MM.1S (cell line): ENCODE results near the gene INPP5D.
A peak's percentile ranks its signal among the peaks of the same experiment; 100 is the strongest.

Experiments
- DNase-seq: peaks from one replicate; pipeline ENCODE4 v3.0.0-alpha.2; 2015
- H2AFZ ChIP-seq: fragments of 300-600 bp; sonication (generic); 2 replicates; pipeline ENCODE4 v1.6.0; 2016; ENCODE audit warnings: antibody characterized with exemption, low read length
- H3F3A ChIP-seq: fragments of 300-600 bp; sonication (generic); 2 replicates; pipeline ENCODE4 v1.6.1; 2016; ENCODE audit warnings: mild to moderate bottlenecking, antibody characterized with exemption, low read length, moderate library complexity, mixed read lengths; ENCODE audit not compliant: insufficient read depth
- H3K27ac ChIP-seq: fragments of 300-600 bp; sonication (generic); 2 replicates; pipeline ENCODE4 v1.5.1; 2016; ENCODE audit warnings: mild to moderate bottlenecking, low read length
- H3K27me3 ChIP-seq: fragments of 300-600 bp; sonication (generic); replicated peaks from 2 replicates; pipeline ENCODE4 v1.6.0; 2016; ENCODE audit warnings: low read length; ENCODE audit not compliant: insufficient read depth
- H3K36me3 ChIP-seq: fragments of 300-600 bp; sonication (generic); replicated peaks from 2 replicates; pipeline ENCODE4 v1.6.1; 2016; ENCODE audit warnings: mild to moderate bottlenecking, low read length, mixed read lengths; ENCODE audit not compliant: insufficient read depth
- H3K4me1 ChIP-seq: fragments of 300-600 bp; sonication (generic); 2 replicates; pipeline ENCODE4 v1.6.1; 2016; ENCODE audit warnings: low read length, mixed read lengths
- H3K4me2 ChIP-seq: fragments of 300-600 bp; sonication (generic); 2 replicates; pipeline ENCODE4 v1.6.0; 2016; ENCODE audit warnings: low read depth, low read length
- H3K4me3 ChIP-seq: fragments of 300-600 bp; sonication (generic); 2 replicates; pipeline ENCODE4 v1.5.1; 2016; ENCODE audit warnings: low read length, mixed read lengths
- H3K79me2 ChIP-seq: fragments of 300-600 bp; sonication (generic); 2 replicates; pipeline ENCODE4 v1.6.1; 2016; ENCODE audit warnings: mixed run types, low read length, mixed read lengths
- H3K9ac ChIP-seq: fragments of 300-600 bp; sonication (generic); 2 replicates; pipeline ENCODE4 v1.6.1; 2016; ENCODE audit warnings: low read length, mixed read lengths
- H3K9me2 ChIP-seq: fragments of 300-600 bp; sonication (generic); replicated peaks from 2 replicates; pipeline ENCODE4 v1.6.1; 2016; ENCODE audit warnings: mild to moderate bottlenecking, low read length, mixed read lengths; ENCODE audit not compliant: insufficient read depth
- H3K9me3 ChIP-seq: fragments of 300-600 bp; sonication (generic); replicated peaks from 2 replicates; pipeline ENCODE4 v1.6.1; 2016; ENCODE audit warnings: mild to moderate bottlenecking, low read length, mixed read lengths; ENCODE audit not compliant: insufficient read depth
- H4K20me1 ChIP-seq: fragments of 300-600 bp; sonication (generic); 2 replicates; pipeline ENCODE4 v1.6.1; 2016; ENCODE audit warnings: mild to moderate bottlenecking, low read length, moderate library complexity, mixed read lengths; ENCODE audit not compliant: insufficient read depth
- EZH2 ChIP-seq: fragments of 300-600 bp; sonication (generic); optimal IDR thresholded peaks from 2 replicates; pipeline ENCODE3; 2017; ENCODE audit warnings: low read depth, mild to moderate bottlenecking, antibody characterized with exemption, low read length, mixed read lengths
- EZH2phosphoT487 ChIP-seq: fragments of 300-600 bp; sonication (generic); IDR thresholded peaks from 2 replicates; pipeline ENCODE4 v1.6.1; 2018; ENCODE audit warnings: antibody characterized with exemption, low read length
- TF ChIP-seq, protein P1 (sequence below): fragments of 300-600 bp; sonication (generic); IDR thresholded peaks from 2 replicates; pipeline ENCODE4 v1.5.1; 2016; ENCODE audit warnings: antibody characterized with exemption, low read length, mixed read lengths

INPP5D gene

DNA sequence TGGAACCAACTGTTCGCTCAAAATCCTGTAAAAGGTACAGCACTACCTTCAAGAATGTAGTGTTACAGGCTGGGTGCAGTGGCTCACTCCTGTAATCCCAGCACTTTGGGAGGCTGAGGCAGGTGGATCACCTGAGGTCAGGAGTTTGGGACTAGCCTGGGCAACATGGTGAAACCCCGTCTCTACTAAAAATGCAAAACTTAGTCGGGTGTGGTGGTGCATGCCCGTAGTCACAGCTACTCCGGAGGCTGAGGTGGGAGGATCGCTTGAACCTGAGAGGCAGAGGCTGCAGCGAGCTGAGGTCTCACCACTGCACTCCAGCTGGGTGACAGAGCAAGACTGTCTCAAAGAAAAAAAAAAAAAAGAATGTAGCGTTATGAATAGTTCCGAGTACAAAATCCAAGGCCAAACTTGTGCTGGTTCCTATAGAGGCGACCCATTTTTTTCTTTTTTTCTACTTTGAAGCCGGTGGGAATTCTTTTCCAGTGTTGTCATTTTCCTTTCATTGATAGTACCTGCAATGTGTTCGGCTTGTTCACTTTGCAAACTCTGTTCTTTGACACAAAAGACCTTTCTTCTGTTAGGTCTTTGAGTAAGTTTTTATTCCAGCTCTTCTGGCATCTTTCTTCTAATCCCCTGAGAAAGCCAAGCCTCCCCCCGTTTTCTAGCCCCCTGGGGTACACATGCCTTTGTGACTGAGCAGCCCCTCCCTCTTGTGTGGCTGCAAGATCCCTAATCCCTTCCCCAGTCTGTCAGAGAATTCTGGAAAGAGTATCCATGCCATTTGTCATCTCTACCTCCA is 25.1 kb downstream of the INPP5D start:
- H3K9ac ChIP-seq: no peak overlapping the region
- H3F3A ChIP-seq: peaks cover 20% of the 10 kb centered on the region
- H3K27me3 ChIP-seq: no peaks in the 10 kb centered on the region
- H3K9me2 ChIP-seq: no peaks in the 10 kb centered on the region
- no peaks in the 10 kb centered on the region for H3K36me3 ChIP-seq
- DNase-seq: no peak
- H3K4me1 ChIP-seq: peaks cover 33% of the 10 kb centered on the region
- peak overlapping the region; percentile 53; the same call in 1 of the 2 replicates for H3K27ac ChIP-seq
- H3K4me3 ChIP-seq: no peak overlapping the region
- H2AFZ ChIP-seq: no peak overlapping the region
- H3K9me3 ChIP-seq: no peaks in the 10 kb centered on the region
- no peaks in the 10 kb centered on the region for H4K20me1 ChIP-seq
- TF ChIP-seq EZH2phosphoT487 (no peak), EZH2 (no peak)
- TF ChIP-seq, protein P1, sequence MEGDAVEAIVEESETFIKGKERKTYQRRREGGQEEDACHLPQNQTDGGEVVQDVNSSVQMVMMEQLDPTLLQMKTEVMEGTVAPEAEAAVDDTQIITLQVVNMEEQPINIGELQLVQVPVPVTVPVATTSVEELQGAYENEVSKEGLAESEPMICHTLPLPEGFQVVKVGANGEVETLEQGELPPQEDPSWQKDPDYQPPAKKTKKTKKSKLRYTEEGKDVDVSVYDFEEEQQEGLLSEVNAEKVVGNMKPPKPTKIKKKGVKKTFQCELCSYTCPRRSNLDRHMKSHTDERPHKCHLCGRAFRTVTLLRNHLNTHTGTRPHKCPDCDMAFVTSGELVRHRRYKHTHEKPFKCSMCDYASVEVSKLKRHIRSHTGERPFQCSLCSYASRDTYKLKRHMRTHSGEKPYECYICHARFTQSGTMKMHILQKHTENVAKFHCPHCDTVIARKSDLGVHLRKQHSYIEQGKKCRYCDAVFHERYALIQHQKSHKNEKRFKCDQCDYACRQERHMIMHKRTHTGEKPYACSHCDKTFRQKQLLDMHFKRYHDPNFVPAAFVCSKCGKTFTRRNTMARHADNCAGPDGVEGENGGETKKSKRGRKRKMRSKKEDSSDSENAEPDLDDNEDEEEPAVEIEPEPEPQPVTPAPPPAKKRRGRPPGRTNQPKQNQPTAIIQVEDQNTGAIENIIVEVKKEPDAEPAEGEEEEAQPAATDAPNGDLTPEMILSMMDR: no peak
- peaks cover 66% of the 10 kb centered on the region for H3K79me2 ChIP-seq
- no peak overlapping the region for H3K4me2 ChIP-seq

DNA sequence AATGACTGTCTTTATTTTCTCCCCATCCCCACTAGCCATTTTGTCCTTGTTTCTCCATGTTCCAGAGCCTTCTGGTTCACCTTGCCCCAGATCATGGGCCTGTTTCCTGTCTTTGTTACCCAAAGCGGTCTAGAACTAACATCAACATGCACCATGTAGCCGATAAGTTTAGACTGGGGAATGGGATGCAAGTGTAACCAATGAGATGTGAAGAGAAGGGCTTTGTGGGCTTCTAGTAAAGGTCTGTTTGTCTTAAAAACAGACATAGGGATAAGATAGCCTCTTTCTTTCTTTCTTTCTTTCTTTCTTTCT is 25.7 kb downstream of the INPP5D start:
- no peaks in the 10 kb centered on the region for H3K9me3 ChIP-seq
- H3K79me2 ChIP-seq: peaks cover 64% of the 10 kb centered on the region
- no peak overlapping the region for H3K4me2 ChIP-seq
- no peak for DNase-seq
- no peak overlapping the region for H3K4me3 ChIP-seq
- H3K27me3 ChIP-seq: no peaks in the 10 kb centered on the region
- no peak overlapping the region for H3K27ac ChIP-seq
- no peaks in the 10 kb centered on the region for H4K20me1 ChIP-seq
- H2AFZ ChIP-seq: no peak overlapping the region
- H3K36me3 ChIP-seq: no peaks in the 10 kb centered on the region
- H3F3A ChIP-seq: peaks cover 20% of the 10 kb centered on the region
- no peaks in the 10 kb centered on the region for H3K9me2 ChIP-seq
- peaks cover 33% of the 10 kb centered on the region for H3K4me1 ChIP-seq
- no peak overlapping the region for H3K9ac ChIP-seq
- TF ChIP-seq EZH2phosphoT487: no peak
- TF ChIP-seq, protein P1: no peak
- no peak for TF ChIP-seq EZH2

- Histone ChIP-seq H3K36me3 (no peaks in the 10 kb centered on the region), H3F3A (peaks cover 12% of the 10 kb centered on the region), H3K4me1 (peaks cover 18% of the 10 kb centered on the region), H3K9ac (no peak overlapping the region), H4K20me1 (no peaks in the 10 kb centered on the region), H3K4me3 (no peak overlapping the region), H3K9me2 (no peaks in the 10 kb centered on the region), H2AFZ (no peak overlapping the region), H3K27me3 (no peaks in the 10 kb centered on the region), H3K9me3 (no peaks in the 10 kb centered on the region), H3K27ac (no peak overlapping the region), H3K79me2 (peaks cover 56% of the 10 kb centered on the region), H3K4me2 (no peak overlapping the region)
- TF ChIP-seq EZH2 (no peak), EZH2phosphoT487 (no peak)
- TF ChIP-seq, protein P1: no peak
- no peak for DNase-seq
These were observed 27.6 kb downstream of the INPP5D start for GRCh38 chr2:233087713-233088112.
